ENCODE results near the gene NDNF.

The NDNF gene

DNA sequence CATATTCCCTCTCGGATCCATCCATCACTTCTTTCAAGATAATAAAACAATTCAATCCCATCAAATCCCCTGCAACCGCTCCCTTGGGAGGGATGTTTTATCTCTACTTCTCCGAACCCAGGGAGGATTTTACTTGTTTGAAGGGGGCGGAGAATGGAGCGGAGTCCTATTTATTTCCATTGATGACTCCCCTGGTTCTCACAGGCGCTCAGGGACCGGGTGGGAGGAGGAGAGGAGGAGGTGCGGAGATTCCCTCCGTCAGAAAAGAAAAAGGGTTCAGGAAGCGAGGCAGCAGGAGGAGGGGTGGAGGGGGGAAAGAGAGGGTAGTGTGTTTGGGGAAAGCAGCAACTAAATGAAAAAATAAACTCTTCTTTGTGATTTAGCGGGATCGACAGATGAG, 2.1 kb downstream of the NDNF start:
- DNase-seq, result no peak

DNA sequence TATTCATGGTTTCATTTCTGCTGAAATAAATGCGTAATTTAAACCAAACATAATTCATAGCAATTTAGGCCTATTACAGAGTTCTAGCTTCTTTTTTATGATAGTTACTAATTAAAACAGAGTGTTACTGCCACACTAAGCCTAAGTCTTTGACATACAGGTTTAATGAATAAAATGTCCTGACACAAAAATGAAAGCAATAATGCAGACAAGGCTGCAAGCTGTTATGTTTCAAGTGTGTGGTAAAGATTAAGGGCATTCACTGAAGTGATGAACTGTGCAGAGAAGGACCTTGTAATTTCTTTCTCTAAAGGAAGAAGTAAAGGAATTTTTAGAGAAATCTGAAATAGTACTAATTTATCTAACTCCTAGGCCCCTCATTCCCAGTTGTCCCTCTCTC, 2.9 kb downstream of the NDNF start:
- DNase-seq, result no peak

DNA sequence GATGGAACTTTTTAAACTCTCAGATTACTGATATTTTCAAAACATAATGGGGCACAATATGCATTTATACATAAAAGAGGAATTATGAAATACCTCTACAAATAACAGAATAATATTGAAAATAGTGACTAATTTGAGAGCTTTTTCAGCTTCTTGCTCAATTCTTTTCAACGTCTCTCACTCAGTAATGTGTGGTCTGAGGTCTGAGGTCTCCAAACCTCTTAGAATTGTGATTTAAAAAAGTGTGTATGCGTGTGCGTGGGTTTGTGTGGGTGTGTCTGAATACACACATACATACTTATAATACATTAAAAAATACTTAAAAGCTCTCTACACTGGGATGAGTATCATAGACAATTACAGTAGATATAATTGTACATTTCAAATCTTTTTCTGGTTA, 7.9 kb downstream of the NDNF start:
- DNase-seq, result no peak

DNA sequence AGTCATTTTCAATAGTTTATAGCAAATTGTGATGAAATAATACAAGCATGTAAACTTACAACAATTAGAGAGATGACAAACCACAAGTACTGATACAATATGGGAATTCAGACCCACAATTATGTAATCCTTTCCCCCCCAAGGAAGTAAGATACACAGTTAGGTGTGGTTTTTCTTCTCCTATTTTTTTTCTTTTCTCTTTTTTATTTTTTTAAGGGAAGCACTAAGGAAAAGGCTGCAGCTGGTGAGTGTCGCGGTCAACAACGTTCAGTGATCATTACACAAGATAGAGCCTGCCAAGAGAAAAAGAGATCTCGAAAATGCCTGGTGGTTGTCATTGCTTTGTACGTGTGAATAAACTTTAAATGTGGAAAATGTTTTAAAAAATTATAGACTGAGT, 9.8 kb downstream of the NDNF start:
- no peak for DNase-seq

DNA sequence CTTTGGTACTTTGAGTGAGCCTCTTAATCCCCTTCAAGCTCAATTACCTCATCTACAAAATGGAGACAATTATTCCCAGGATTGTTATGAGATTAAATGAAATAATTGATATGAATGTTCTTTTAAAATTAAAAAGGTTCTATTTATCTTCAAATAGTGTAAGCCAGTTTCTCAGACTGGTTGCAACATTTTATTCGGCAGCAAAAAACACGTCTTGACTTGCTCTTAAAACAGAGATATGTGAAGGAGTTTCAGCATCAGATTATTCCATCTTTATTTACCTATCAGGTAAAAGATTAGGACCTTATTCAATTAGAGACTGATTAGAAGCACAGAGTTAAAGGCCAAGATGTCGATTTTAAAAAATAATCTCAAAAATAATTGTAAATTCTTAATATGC, 10.5 kb downstream of the NDNF start:
- DNase-seq, result no peak

DNA sequence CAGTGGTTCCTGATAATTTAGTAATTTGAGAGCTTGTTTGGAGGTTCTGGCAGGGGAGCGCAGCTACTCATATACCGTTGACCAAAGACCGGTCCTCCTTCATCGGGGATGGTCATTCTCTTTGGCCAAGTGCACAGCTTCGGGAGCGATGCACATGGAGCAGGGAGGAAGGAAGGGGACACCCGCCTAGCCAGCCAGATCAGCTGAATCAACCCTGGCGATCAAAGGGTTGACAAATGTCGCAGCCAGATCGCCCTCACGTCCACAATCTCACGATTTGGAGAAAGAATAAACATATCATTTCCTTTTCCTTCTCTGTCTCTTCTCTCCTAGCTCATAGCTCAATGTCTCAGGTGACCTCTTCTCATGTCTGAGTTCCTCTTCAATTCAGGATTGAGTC, 11.1 kb downstream of the NDNF start:
- DNase-seq, result no peak

DNA sequence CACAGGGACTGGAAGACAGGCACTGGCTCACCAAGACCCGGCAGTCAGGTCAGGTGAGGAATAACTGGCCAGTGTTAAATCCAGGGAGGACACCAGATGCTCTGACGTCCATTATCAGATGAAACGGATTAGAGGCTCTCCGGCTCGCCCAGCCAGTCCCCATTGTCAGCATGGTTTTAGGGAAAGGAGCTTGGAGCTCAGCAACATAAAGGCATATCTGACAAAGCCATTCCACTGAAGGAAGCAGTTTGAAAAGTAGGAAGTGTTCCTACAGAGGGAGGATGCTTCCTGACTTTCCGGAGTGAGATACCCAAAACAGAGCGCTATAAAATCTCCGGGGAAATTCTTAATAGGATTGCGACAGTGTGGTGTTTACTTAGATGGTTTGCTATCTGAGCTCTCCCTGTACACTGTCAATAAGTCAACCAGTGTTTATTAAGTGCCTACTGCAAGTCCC, 14.8 kb downstream of the NDNF start:
- DNase-seq, result no peak

DNA sequence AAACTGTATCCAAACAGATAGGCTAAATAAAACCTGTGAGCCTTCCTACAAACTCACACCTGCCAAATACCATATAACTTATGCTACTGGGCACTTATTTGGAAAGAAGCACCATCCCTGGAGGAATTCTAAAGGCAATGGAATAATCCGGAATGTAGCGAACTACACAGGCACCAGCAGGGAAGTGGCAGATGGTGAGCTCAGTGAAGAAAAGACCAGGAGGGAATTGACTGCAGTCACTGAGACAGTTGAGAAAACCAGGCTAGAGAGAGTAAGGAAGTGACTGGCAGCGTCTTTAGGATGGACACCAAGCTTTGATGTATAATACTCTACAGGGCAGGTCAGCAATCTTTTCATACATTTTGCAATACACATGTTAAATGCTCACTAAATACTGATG, 16.3 kb downstream of the NDNF start:
- DNase-seq, result no peak

DNA sequence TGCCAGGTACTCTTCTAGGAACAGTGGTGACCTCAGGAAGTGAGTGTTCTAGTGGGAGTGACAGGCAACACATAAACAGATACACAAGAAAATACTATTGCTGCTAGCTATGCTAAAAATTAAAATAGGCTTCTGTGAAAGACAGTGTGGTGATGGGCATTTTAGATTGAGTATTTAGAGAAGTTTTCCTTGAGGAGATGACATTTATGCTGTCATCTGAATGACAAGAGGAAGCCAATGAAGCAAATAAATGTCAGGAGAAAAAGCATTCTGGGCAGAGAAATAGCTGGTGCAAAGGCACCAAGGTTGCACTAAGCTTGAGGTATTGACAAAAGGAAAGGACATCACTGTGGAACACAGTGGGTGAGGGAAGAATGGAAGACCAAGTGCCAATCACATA, 18.0 kb downstream of the NDNF start:
- no peak for DNase-seq

DNA sequence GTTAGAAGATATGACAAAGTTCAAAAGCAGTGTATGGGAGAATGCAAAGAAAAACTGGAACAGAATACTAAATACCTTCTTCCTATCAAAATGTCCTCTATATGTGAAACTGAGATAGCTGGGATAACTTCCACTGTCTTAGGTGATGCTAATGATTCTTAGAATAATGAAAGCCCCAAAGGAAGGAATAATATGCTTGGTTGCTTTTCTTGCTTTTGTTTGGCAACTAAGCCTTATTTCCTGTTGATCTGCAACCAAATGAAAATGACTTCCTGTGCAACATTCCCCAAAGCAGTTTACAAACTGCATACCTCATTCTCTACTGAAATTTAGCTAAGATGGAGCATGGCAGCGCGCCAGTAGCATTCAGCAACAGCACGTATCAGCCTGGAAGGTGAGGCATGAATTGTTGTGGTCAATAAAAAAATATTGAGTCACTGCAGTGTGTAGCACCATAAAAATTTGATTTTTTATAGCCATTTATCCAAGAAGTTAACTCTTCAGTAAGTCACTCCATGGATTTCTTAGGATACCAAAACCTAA, 18.7 kb downstream of the NDNF start:
- no peak for DNase-seq

DNA sequence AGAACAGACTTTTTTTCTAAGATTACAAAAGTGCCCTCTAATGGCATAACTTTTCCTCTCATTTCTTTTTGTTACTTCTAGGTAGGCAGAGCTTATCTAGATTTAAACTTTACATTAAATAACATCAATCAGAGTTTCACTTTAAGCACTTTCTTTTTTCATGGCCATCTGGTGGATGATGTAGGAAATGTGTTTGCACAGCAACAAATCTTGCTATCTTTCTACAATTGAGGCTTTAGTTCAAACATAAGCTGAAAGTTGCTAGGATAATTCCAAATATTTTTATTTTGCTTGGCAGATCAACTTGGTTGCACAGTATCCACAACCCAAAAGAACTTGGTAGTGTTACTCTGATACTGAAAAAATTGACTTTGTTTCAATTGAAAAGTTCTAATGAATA, 22.0 kb downstream of the NDNF start:
- no peak for DNase-seq

DNA sequence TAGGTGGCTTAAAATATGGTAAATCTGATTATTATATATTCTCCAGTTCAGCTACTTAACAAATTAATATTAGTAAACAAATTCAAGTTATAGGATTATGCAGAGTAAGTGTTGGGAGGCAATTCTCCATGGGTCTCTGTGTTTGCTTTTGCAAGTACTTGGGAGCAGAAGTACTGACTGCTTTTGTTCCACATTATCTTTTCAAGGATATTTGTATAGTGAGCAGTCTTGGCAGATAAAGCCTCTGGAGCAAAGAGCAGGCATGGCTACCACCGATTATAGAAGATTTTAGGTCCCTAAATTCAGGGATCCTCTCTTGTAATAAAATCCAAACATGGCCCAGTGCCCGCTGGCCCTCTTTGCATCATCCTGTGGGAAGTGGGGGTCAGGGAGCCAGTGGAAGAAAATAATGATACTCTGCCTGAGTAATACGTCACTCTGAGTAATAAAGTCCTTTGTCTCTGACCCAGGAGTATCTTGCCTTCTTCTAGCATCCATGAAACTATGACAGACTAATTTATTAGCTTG, 23.2 kb downstream of the NDNF start:
- no peak for DNase-seq

DNA sequence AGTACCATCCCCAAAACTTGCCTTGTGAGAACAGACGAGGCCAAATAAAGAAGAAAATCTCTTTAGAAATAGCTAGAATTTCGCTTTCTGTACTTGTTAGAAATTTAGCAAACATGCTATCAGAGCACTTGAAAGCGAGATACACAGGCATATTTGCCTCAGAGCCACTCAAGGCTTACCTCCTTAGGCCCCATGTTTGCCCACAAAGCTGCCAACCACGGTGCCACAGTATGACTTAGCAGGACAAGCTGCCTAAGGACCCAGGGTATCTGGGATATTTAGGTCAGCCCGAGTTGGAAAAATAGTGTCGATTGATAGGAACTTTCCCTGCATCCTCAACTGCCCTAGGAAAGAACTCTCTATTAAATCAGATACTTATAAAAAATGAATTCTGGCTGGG, 24.2 kb downstream of the NDNF start:
- no peak for DNase-seq

DNA sequence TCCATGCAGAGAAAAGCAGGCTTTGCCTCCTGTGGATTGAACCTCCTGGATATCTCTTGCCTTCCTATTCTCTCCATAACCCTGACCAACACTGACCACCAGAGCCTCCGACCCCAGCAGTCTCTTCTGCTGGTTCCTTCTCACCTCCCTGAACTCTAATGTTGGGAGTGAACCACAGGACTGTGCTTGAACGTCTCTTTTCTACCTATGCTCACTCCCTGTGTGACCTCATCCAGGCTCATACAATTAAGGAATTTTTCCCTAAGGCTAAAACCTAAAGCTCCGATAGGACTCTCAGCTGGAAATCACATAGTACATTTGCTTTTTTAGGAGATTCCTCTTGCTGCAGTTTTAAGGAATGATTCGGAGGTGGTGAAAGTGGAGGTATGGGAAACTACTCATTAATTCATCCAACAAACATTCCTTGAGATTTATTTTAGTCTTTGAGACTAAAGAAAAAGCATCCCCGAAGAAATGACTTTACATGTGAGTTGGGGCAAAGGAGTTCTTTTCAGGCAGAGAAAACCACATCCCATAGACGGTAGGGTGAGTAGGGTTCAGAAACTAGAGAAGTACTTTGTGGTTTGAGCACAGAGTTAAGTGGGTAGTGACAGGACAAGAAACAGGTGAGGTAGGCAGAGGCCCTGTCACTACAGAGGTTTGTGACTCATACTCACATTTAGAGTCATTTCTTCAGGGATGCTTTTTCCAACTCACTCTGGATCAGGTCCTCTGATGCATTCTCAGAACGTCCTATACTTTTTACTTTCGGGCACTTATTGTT, 30.8 kb downstream of the NDNF start:
- DNase-seq, result no peak

DNA sequence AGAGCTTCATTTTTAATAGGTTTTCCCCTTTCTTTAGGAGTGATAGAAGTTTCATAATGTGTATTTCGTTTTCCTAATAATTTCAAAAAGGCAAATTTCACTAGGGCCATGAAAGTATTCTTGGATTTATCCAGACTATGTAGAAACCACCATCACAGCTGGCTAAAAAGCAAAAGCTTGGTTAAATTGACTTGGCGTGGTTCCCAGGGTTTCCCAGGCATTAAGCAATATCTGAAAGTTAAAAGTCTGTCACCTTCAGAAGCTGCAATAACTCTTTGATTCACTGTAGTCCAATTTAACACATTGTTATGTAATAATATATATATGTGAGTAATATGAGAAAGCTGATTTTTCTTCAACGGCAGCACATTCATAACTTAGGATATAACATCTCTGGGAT, 38.3 kb downstream of the NDNF start:
- no peak for DNase-seq

DNA sequence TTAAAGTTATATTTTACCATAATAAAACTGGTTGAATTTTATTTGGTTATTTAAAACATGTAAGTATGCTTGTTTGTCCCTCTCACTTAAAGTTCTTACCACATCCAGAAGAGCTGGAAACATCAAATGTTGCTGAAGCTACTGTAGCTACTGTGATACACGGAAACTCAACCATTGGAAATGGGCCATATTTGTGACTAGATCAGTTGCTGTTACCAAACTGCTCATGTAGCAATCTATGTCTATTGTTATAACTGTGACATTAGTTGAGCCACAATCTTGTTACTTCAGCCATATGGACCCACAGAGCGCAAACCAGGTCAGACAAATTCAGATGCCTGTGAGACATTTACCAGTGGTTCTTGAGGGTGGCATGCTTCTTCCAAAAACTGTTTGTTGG, 41.6 kb downstream of the NDNF start:
- DNase-seq, result no peak

DNA sequence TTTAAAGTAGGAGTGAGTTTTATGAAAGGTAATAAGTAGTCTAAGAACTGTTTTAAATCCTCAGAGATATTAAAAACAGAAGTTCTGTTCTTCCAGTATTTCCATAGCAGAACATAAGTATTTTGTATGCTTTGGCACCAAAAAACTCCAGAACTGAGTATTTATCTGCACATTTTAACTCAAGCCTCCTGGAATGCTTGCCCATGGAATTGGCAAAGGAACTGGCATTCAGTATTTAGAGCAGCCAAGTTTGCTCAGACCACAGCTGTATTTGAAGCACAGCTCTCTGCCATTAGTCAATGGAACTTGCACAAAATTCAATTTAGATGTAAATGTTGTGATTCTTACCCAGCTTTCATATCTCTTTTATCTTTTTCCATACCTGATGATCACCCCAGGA, 42.2 kb downstream of the NDNF start:
- DNase-seq, result no peak

DNA sequence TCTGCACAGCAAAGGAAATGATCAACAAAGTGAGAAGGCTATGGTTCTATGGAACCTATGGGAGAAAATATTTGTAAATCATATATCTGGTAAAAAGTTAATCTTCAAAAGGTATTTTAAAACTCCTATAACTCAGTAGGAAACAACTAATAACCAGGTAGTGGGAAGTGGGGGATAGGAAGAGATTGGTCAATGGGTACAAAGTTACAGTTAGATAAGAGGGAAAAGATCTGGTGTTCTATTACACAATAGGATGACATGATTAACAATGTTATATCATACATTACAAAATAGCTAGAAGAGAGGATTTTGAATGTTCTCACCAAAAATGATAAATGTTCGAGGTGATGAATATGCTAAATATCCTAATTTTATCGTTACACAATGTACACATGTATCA, 46.3 kb downstream of the NDNF start:
- DNase-seq, result no peak

DNA sequence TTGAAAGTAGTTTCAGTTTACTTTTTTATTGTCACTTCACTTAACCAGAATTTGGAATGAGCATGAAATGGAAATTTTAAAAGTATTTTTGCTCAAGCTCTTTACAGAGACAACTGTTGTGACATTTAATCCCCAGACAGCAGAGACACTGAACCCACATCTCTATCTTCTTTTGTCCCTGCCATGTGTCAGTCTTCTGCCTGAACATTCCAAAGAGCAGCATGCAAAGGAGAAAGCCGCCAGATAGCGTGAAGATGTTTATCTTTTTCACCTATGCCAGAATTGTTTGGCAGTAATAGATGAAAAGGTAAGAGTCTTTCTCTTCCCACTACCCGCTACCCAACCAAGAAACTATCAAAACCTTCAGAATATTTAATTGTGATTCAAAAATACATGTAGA, 46.8 kb downstream of the NDNF start:
- DNase-seq, result no peak

DNA sequence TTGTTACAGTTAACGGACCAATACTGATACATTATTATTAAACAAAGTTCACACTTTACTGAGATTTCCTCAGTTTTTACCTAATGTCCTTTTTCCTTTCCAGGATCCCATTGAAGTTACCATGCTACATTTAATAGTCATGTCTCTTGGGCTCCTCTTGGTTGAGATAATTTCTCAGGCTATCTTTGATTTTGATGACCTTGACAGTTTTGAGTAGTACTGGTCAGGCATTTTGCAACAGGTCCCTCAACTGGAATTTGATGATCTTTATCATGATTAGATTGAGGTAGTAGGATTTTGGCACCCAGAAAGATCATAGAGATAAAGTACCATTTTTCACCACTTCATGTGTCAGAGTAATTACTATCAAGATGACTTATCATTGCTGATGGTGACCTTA, 53.8 kb downstream of the NDNF start:
- no peak for DNase-seq

DNA sequence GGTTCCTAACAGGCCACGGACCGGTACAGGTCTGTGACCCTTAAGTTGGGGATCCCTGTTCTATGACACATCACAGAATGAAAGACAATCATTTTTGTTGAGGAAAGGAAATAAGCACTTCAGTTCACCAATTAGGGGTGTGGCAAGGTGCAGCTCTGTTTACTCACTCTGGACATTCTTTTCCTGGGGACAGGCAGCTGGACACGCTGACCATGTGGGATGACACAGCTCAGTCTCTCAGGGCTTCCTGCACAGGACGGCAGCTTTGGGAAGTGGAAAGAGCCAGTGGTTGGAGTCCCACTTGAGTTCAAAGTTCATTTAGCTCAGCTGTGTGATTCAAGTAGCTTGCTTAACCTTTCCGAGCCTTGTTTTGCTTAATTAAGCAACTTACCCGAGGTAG, 55.7 kb downstream of the NDNF start:
- DNase-seq, result no peak

DNA sequence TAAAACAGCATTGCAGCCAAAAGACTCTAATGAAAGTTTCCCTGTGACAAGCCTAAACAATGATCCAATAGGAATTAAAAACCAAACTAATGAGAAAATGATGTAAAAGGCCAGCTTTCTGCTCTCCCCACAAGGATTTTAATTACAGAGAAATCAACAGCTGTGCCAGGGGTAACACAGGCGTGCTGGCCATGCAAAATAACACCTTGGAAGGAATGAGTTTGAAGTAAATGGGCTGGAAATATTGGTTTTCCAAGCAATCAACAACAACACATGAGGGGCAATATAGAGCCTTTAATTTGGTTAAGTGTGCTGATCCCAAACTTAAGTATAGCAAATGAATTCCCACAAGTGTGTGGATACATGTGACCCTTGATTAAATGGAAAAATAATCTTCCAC, 56.9 kb downstream of the NDNF start:
- no peak for DNase-seq

DNA sequence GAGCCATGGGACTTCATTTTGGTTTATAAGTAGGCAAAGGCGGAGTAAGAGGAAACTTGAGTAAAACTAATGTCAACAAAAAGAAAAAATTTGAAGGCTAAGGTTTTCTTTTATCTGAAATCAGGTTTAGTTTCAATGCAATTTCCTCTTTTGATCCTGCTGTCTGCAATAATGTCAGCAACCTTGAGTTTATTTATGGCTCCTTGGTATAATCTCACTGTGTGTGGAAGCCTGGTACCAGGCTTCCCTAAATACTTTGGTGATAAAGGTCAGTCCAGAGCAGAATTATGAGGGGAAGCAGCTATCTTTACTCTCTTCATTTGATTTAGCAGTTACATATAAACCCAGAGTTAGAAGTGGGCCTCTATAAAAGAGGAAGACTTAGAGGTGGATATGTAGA, 57.8 kb downstream of the NDNF start:
- no peak for DNase-seq

DNA sequence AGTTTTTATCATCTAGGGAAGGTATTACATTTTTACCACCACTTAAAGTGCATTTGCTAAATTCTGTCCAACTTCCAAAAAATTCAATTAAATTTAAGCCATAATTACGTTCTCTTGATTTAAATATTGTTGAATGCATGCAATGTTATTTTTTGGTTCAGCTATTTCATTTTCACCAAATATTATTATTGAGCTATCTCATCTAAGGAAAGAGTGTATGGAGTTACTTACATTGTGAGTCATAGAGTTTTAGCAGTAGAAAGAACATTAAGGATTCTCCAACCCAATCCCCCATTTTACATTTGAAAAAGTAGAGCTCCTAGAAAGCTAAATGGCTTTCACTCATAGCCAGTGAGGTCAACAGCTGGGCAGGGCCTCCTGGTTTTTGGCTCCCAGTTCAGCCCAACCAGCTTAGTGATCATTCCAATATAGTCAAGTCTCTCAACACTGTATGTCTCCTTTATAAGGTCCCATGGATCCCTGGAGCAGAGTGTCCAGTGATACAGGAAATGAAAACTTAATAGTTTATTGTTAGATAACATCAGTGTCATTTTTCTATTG, 60.5 kb downstream of the NDNF start:
- no peak for DNase-seq

DNA sequence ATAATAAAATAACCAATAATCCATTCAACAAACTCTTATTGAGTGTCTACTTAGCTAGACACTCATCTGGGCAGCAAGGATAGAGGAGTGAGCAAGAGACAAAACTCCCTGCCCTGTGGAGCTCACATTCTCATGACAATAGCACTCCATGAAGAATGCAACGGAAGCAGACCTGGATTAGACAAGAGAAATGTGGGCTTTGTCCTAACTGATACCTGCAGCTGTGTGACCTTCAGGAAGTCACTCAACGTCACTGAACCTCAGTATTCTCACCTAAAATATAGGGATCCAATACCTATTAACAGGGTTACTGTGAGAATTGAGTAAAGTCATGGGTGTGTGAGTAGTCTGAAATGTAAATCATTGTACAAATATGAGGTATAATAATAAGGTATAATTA, 61.2 kb downstream of the NDNF start:
- DNase-seq, result no peak

Measured in activated gamma-delta T cell treated with Interleukin-2 at 50 U/mL for 16 hours (primary cell).